NT2/D1 (cell line): ENCODE measurements around the gene SLFN5.

Source experiments
- DNase-seq: peaks from one replicate; pipeline ENCODE4 v3.0.0-alpha.2; 2011; ENCODE audit warnings: low read depth, low spot score
- H3K27me3 ChIP-seq: 2 replicates; pipeline ENCODE4 v1.6.0; 2011; ENCODE audit warnings: mild to moderate bottlenecking; ENCODE audit not compliant: insufficient read length, insufficient read depth
- H3K36me3 ChIP-seq: 2 replicates; pipeline ENCODE4 v1.6.1; 2011; ENCODE audit warnings: mild to moderate bottlenecking, low read length, mixed read lengths; ENCODE audit not compliant: insufficient read depth, insufficient read length
- H3K4me1 ChIP-seq: 2 replicates; pipeline ENCODE4 v1.5.1; 2011; ENCODE audit not compliant: insufficient read depth, insufficient read length
- H3K4me3 ChIP-seq: 2 replicates; pipeline ENCODE4 v1.5.1; 2011; ENCODE audit warnings: low read depth; ENCODE audit not compliant: insufficient read length
- H3K9ac ChIP-seq: 2 replicates; pipeline ENCODE4 v1.6.0; 2011; ENCODE audit warnings: low read depth; ENCODE audit not compliant: insufficient read length
- H3K9me3 ChIP-seq: 2 replicates; pipeline ENCODE4 v1.5.1; 2011; ENCODE audit warnings: mild to moderate bottlenecking, low read length; ENCODE audit not compliant: insufficient read depth
- SUZ12 ChIP-seq: IDR thresholded peaks from 2 replicates; pipeline ENCODE4 v1.6.1; 2011; ENCODE audit not compliant: insufficient read length, insufficient read depth; ENCODE audit errors: extremely low read depth
- YY1 ChIP-seq: IDR thresholded peaks from 2 replicates; pipeline ENCODE4 v1.6.1; 2011; ENCODE audit not compliant: insufficient read length, insufficient read depth
- ZNF274 ChIP-seq: IDR thresholded peaks from 2 replicates; pipeline ENCODE4 v1.6.1; 2011; ENCODE audit warnings: mild to moderate bottlenecking, low read depth, low read length

SLFN5 gene

DNA sequence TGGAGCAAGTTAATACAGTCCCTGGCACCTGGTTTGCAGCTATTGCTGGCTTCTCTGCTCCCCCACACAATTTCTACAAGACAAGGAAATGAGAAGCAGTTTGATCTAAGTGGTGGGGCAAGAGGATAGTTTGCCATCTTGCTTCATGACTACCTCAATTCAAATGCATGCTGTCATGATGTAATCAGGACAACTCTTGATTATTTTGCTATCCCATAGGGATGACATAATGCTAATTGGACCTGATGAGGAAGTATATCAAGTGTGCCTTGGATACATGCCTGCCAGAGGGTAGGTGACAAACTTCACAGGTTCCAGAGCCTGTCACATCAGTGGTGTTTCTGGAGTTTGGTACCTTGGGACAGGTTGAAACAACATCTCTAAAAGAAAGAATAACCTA is 40.9 kb downstream of the SLFN5 start:
- Histone ChIP-seq H3K27me3 (no peaks in the 10 kb centered on the region), H3K4me1 (no peaks in the 10 kb centered on the region), H3K9ac (no peak overlapping the region), H3K4me3 (no peak overlapping the region), H3K9me3 (no peaks in the 10 kb centered on the region), H3K36me3 (no peaks in the 10 kb centered on the region)
- no peak for TF ChIP-seq YY1
- TF ChIP-seq ZNF274, result no peak
- no peak for TF ChIP-seq SUZ12
- DNase-seq, result no peak

DNA sequence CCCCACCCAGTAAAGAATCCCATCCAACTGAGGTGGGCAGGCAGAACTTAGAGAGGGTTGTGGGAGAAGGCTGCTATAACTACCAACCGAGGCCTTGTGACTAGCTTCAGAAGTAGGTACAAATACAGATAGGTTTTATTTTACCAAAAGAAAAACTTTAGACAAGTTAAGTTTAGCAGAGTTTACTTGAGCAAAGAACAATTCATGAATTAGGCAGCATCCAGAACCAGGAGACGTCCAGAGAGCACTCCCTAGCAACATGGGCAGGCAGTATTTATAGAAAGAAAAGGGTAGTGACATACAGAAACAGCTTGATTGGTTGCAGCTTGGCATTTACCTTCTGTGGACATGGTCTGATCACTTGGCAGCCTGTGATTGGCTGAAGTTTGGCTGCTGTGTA is 42.1 kb downstream of the SLFN5 start:
- no peak overlapping the region for H3K4me3 ChIP-seq
- no peak overlapping the region for H3K9ac ChIP-seq
- H3K4me1 ChIP-seq, result no peaks in the 10 kb centered on the region
- no peaks in the 10 kb centered on the region for H3K36me3 ChIP-seq
- no peaks in the 10 kb centered on the region for H3K9me3 ChIP-seq
- no peaks in the 10 kb centered on the region for H3K27me3 ChIP-seq
- DNase-seq, result no peak
- no peak for TF ChIP-seq YY1
- no peak for TF ChIP-seq SUZ12
- TF ChIP-seq ZNF274, result no peak

DNA sequence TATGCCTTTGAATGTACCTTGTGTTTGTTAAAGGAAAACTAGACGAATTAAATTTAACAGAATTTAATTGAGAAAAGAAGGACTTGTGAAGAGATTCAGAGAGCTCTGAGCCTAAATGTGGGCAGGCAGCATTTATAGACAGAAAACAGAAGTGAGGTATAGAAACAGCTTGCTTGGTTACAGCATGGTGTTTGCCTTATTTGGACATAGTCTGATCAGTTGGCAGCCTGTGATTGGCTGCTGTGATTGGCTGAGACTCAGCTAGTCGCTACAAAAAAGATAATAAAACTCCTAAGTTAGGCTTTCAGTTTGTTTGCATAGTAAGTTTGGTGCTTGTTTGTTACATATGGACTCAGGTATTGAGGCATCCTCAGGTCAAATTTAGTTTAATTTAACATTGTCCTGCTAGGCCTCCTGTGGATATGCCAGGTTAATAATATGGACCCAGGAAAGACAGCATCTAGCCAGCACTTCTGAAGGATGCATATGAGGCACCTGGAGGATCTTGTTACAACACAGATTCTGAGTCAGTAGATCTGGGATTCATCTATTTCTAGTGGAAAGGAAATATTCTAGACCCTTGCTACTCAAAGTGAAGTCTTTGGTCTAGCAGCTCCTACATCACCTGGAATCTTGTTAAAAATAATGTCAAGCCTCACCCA is 43.4 kb downstream of the SLFN5 start:
- Histone ChIP-seq H3K4me1 (no peaks in the 10 kb centered on the region), H3K9ac (no peak overlapping the region), H3K4me3 (no peak overlapping the region), H3K36me3 (no peaks in the 10 kb centered on the region), H3K27me3 (no peaks in the 10 kb centered on the region), H3K9me3 (no peaks in the 10 kb centered on the region)
- no peak for DNase-seq
- no peak for TF ChIP-seq SUZ12
- TF ChIP-seq ZNF274, result no peak
- TF ChIP-seq YY1, result no peak

DNA sequence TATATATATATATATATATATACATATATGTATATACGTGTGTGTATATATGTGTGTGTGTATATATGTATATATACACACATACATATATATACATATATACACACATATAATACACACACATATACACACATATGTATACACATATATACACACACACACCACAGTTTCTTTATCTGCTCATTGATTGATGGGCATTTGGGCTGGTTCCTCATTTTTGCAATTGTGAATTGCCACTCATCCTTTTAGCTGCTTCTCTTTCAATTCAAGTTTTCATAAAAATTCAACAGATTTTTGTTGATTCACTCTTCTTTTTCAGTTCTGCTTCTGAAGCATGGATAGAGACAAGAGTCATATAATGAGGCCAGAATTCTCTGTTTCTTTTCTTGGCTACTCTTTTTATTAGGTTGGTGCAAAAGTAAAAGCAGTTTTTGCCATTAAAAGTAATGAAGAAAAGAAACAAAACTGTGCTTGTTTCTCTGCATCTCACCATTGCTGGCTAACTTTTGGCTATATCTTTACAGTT is 44.5 kb downstream of the SLFN5 start:
- DNase-seq, result no peak
- H3K27me3 ChIP-seq, result no peaks in the 10 kb centered on the region

GRCh38 chr17:35289222-35289621 is 46.4 kb downstream of the SLFN5 start:
- no peaks in the 10 kb centered on the region for H3K9me3 ChIP-seq
- no peaks in the 10 kb centered on the region for H3K36me3 ChIP-seq
- H3K27me3 ChIP-seq, result no peaks in the 10 kb centered on the region
- H3K4me3 ChIP-seq, result no peak overlapping the region
- H3K4me1 ChIP-seq, result no peaks in the 10 kb centered on the region
- TF ChIP-seq SUZ12, result no peak
- no peak for TF ChIP-seq ZNF274
- no peak for TF ChIP-seq YY1
- no peak for DNase-seq
- no peak overlapping the region for H3K9ac ChIP-seq

More for the DNA sequence above, 44.5 kb downstream of the SLFN5 start:
- Histone ChIP-seq H3K9ac (no peak overlapping the region), H3K4me3 (no peak overlapping the region), H3K4me1 (no peaks in the 10 kb centered on the region), H3K36me3 (no peaks in the 10 kb centered on the region), H3K9me3 (no peaks in the 10 kb centered on the region)
- TF ChIP-seq YY1 (no peak), ZNF274 (no peak), SUZ12 (no peak)

- Histone ChIP-seq H3K4me3 (no peak overlapping the region), H3K9me3 (0 out of 2 replicates have a peak, but pooled peaks cover 9% of the 10 kb centered on the region), H3K27me3 (no peaks in the 10 kb centered on the region), H3K36me3 (no peaks in the 10 kb centered on the region), H3K4me1 (no peaks in the 10 kb centered on the region), H3K9ac (no peak overlapping the region)
- TF ChIP-seq SUZ12, result no peak
- no peak for TF ChIP-seq YY1
- TF ChIP-seq ZNF274, result no peak
- no peak for DNase-seq
Measured at GRCh38 chr17:35291802-35292201, 48.9 kb downstream of the SLFN5 start.

DNA sequence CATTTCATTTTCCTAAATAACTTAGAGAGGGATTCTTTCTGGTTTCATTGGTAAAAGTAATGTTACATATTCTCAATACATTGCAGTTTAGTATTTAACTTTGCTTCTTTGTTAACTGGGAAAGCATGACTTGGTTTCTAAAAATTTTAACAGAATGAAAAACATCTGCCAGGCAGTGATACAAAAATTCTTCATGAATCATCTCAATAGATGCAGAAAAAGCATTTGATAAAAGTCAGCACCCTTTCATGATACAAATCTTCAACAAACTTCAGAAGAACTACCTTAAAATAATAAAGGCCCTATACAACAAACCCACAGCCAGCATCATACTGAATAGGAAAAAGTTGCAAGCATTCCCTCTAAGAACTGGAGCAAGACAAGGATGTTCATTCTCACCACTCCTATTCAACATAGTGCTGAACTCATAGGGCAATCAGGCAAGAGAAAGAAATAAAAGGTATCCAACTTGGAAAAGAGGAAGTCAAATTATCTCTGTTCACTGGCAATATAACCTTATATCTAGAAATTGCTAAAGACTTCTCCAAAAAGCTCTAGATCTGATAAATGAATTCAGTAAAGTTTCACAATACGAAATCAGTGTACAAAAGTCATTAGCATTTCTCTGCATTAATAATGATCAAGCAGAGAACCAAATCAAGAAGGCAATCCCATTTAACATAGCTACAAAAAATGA is 50.4 kb downstream of the SLFN5 start:
- no peaks in the 10 kb centered on the region for H3K27me3 ChIP-seq
- H3K9ac ChIP-seq, result no peak overlapping the region
- H3K36me3 ChIP-seq, result no peaks in the 10 kb centered on the region
- peaks cover 19% of the 10 kb centered on the region; the same call in 1 of the 2 replicates for H3K9me3 ChIP-seq
- no peak for DNase-seq
- H3K4me1 ChIP-seq, result no peaks in the 10 kb centered on the region
- H3K4me3 ChIP-seq, result no peak overlapping the region
- no peak for TF ChIP-seq SUZ12
- TF ChIP-seq ZNF274, result no peak
- TF ChIP-seq YY1, result no peak
